GM21381 (cell line): ENCODE data around the gene ENPP3.

ENCODE experiments used
- ATAC-seq: cut with Tn5 transposase; IDR thresholded peaks from one replicate; pipeline ENCODE4 v1.9.1; 2021; ENCODE audit warnings: mild to moderate bottlenecking, moderate library complexity; ENCODE audit not compliant: unreplicated experiment

ENPP3 gene

DNA sequence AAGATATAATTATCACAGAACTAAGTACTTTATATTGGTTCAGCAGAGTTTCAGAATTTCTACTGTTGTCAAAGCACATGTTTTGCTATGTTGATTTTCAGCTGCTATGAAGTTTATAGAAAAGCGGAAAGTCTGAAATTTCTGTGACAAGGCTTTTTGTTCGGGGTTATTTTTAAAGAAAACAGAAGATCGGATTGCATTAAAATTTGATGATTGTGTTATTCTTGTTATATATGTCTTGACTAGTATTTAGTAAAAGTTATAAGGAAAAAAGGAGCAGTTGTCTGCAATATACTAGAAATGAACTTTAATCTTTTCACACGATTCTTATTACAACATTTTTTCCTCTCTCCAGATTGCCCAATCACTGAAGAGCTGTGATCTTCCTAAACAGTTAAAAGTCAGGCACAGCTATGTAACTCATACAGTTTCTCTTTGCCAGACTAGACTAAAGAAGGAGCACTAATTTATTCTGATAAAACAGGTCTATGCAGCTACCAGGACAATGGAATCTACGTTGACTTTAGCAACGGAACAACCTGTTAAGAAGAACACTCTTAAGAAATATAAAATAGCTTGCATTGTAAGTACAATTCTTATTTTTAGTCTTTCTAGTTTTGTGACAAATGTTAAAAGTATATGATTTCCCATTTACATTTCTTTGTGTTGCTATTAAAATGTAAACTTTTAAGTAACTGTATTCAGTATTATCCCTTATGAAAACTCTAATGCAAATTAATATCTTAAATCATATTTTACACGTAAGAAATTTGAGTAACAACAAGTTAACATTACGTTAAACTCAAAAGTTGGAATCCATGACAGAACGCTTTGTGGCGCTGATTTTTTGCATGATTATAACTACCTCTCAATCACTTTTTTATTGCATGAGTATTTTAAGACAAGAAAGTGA is at the start of gene ENPP3:
TSS of gene ENPP3 (plus strand) at position 423 of the 913 bp plus-strand sequence. CDS start at position 506, 83 bp downstream.
- no peak for ATAC-seq

DNA sequence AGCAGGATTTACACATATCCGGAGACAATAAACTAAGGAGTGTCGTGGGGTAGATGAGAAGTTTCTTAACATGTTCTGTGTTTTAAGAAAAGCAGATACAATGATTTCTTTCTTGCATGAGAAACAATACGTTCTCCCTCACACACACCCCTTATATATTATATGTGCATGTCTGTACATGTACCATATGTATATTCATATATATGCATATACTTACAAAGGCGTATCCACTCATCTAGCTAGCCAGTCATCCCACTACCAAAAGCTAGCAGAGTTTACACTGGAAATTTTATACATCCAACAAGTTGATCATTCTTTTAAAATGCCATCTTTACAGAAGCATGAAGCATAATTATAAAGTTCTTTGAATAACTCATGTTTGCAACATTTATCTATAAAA is 49.2 kb upstream of the ENPP3 start:
- no peak for ATAC-seq

DNA sequence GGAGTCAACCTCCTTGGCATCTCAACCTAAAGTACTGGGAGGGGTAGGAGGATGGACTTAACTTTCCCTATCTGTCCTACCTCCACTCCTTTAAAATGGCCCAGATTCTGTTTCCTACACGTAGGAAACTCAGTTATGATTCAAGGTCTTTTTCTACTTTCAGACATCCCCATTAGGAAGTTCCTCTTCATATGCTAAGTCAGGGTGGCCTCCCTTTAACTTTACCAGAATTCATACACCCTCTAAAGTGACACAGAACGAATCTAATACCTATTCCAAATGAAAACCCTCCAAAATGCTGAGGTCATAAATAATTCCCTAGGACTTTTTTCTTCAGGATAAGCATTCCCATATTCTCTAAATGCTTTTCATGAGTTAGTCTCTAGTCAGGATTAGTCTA is 48.5 kb upstream of the ENPP3 start:
- no peak for ATAC-seq

DNA sequence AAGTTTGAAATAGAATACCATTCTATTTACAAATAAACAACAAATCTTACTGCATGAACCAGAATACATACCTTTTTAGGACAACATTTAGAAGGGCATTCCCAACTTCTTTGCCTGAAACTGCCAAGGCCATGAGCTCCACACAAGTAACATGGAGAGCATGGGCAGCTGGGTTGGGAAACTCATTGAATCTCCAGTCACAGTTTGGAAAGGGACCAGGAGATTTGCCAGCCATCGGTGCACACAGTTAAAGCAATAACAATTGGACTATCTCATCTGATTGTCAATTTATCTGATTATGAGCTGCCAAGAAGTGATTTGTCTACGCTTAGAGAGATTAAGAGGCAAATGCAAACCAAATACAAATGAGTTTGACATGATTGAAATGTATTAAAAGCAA is 44.2 kb upstream of the ENPP3 start:
- no peak for ATAC-seq

DNA sequence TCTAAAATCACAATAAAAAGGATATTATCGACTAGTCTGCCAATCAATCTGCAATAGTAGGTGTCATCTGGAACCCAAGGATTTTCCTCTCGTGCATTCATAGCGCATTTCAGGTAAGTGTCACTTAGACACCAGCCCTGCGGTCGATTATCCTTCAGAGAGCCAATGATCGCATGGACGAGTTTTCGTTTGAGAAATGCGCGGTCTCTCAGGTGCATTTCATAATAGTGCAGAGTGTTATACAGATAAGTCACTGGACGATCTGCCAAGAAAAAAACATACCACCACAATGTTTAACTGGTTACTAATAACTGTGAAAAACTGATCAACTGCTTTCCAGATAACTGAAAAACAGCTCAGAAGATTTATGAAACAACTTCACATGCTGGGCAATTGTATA is 43.0 kb upstream of the ENPP3 start:
- ATAC-seq, result no peak

DNA sequence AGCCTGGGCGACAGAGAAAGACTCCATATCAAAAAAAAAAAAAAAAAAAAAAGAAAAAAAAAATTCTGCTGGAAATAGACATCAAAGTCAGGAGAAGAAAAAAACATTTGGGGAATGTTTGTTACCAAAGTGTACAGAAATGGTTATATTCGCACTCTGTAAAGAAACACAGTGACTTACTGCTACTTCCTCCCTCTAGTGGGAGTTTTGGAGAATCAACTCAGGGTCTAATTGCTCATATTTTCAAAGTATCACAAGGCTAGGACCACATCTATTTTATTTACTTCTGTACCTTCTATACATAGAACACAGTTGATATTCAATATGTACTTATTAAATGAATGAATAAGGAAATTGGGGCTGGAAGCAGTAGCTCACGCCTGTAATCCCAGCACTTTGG is 39.7 kb upstream of the ENPP3 start:
- no peak for ATAC-seq

DNA sequence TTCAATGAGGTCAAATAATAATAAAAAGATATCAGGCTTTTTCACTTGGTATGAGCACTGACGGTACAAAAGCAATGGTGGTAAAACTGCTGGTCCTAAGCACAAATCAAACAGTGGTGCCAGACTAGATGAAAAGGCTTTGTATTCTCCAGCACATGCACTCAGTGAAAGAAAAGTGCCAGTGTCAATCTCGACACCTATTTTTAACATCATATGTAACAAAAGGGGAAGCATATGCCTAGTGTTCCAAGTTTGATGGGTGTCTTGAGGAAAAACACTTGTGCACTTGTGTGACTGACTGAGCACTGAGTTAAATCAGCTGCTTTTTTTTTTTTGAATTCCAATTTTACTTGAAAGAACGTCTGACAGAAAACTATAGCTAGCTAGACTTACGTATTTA is 36.4 kb upstream of the ENPP3 start:
- no peak for ATAC-seq

DNA sequence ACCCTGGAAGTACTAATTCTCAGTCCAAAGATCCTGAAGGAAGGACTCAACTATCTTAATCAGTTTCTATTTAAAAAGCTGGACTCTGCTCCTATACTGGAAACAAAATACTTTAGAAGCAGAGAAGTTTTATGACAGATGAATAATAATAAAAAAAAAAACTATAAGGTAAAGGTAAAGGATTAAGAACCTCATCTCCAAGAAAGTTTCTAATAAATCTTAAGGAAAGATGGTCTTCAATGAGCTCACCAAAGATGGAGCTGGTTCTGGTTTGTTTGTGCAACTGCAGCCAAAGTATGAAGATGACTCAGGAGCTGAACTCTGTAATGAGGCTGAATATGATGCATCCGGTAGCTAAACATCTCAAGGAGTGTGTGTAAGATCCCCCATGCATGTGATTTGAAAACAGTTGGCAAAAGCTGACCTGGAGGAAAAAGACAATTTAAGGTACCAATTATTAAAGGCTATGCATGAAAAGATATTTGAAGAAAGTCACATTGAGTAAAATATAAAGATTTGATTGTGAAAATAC is 34.3 kb upstream of the ENPP3 start:
- ATAC-seq, result no peak

DNA sequence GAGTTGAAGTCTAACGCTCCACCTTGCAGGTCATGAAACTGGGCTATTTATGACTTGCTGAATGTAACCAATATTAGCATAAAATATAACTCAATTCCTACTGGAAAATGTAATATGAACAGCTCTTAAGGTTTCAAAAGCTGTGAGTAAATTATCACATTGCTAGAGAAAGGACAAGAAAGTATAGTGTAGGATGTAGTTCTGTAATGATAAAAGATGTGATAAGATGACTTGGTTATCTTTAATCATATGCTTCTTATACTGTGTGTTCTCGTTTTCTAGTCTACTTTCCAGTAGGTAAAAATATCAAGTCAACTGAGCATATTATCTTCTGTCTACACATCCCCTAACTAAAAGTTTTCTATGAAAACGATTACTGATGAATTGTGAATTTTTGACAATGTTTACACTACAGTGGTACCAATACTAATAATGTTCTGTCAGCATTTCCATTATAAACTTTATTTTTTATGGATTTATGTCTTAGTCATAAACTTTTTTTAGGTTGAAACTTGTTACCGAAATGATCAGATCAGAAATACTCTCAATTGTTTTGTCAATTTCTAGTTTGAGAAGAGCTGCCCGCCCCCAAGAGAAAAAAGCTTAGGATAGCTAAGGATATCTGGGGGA is 23.7 kb upstream of the ENPP3 start:
- no peak for ATAC-seq

DNA sequence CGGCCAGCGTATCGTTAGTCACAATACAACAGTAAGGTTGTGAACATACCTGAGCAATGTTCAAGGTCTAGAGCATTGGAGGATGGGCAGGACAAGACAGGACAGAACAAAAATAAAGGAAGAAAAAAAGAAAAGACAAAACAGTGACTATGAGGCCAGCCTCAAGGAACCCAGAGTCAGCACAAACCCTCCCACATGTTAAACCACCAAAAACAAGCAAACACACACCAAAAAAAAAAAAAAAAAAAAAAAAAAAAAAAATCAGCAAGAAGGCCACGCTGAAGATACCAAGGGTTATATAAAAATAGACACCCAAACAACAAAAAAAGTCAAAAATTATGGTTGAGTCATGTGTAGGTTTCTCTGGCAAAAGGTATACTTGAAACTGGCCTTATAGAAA is 21.8 kb upstream of the ENPP3 start:
- no peak for ATAC-seq

DNA sequence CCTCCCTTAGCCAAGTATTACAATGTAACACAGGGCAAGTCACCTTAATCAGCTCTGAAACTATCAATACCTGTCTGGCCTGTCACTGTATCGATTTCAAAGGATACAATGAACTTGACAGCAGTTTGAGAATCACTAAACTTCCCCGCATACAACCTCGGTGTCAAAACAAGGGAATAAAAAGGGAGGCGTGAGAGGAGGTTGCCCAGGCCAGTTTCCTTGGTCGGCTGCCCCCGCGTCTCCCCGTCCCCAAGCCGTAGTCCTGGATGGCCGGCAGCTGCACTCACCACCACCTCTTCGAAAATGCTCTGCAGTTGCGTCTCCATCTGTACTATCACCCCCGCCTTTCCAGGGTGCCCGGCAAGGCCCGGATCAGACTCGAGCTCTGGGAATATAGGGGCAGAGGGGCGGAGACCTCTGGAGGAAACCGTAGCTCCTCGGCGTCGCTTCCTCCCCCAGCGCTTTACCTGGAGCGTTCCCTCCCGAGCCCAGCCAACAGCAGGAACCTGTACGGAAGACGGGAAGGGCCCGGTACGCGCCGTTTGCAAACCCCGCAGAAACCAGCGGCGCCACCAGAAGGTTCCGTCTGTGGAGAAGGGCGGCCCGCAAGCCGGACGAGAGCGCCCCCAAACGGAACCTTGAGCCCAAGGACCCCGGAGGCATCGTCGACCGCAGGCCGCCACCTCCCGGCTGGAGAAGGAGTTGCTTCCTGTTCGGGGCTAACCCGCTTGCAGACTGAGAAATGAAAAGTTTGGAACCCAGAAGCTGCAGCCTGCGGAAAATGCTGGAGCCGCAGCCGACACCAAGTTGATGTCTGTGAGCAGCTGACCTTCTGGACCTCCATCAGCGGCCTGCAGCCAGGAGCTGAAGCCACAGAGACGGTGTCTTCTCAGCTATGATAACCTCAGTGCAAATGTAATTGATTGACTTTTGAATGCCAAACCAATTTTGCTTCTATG is 9.1 kb upstream of the ENPP3 start, which contains the start of gene MED23:
TSS of gene MED23 (minus strand) at position 519 of the 959 bp plus-strand sequence. CDS start at position 326, 193 bp downstream.
- ATAC-seq, result peak; percentile 98

DNA sequence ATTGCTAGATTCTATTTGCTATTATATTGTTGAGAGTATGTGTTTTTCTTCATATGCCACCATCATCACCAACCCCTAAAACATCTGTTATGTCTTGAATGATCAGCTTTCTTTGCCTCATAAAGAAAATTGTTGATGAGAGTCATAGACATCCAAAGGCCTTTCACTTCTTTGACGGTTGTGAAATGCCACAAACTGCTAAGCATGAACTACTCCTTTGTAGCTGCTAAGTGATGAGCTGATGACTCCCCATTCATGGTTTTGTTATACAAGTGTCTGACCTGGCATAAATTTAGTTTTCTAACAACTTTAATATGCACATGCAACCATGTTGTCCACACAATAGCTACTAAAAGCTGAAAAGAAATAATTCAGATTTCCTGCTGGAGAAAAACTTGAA is 8.4 kb upstream of the ENPP3 start:
- ATAC-seq, result no peak

DNA sequence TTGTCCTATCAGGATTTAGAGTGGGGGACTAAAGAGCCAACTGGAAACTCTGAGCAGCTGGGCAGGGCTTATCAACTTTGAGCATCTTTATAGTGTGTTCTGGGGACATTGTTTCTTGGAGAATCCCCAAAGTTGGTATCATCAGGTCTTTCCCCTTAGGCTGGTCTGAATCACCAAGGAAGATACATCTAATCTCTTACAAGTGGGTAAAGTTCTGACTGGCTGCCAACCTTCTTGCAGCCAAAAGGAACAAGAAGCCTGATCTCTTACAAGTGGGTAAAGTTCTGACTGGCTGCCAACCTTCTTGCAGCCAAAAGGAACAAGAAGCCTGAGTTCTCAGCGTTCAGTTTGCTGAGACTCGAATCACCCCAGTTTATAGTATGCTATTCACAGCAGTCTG is 7.5 kb upstream of the ENPP3 start:
- no peak for ATAC-seq

DNA sequence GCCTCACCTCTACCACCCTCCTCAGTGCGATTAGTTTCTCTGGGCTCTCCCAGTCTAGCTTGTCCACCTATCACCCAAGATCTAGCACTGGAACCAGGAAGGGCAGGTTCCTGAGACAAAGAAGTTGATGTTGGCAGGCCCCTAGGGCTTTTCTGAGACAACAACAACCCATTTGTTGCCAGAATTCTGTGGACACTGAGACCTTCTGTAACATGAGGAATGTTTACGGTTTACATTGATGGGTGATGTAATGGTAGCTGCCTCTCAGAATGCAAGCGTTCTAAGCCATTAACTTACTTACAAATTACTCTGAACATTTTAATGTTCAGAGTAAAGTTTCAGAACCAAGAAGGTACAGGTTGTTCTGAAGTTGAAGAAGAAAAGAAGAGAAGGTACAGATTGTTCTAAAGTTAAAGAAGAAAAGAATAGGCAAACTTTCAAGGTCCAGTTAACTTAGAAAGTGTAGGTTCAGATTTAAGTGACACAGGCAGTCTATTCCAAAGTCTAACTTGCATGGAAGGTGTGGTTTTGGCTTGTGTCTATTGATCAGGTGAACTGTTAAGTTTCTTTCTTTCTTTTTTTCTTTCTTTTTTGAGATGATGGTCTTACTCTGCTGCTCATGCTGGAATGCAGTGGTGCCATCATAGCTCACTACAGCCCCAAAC is 5.3 kb upstream of the ENPP3 start:
- ATAC-seq, result no peak

DNA sequence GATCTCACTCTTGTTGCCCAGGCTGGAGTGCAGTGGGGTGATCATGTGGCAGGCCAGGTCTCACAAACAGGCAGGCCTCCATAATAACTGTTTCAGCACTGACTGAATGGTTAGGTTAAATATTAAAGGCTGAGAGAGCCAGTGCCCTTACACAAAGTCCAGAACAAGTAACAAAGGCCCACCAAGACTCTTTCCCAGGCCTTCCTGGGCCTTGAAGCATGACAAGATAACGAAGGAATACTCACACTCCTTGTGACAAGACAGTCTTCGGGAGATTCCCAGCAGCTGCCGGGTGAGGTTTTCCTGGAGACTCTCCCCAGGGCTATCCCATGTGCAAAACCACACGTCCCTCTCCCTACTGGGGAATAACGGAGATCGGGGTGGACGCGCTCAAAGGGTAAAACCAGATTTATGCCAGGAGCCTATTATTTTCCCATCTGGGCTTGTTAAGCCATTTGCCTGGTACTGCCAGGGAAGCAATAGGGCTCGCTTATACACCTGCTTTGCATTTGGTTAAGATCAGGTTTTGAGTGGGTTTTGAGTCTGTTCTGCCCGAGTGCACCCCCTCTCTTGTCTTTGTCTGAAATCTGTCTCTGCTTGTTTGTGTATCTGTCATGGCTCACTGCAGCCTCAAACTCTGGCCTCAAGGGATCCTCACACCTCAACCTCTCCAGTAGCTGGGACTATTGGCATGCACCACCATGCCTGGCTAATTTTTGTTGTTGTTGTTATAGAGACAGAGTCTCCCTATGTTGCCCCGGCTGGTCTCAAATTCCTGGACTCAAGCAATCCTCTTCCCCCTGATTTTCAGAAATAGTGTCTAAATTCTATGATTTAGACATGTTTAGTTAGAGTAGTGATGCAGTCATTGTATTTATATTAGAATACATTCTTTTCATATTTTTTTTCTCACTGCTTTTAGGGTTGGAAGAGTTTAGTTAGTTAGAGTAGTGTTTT is 1.4 kb upstream of the ENPP3 start:
- peak; percentile 60 for ATAC-seq

DNA sequence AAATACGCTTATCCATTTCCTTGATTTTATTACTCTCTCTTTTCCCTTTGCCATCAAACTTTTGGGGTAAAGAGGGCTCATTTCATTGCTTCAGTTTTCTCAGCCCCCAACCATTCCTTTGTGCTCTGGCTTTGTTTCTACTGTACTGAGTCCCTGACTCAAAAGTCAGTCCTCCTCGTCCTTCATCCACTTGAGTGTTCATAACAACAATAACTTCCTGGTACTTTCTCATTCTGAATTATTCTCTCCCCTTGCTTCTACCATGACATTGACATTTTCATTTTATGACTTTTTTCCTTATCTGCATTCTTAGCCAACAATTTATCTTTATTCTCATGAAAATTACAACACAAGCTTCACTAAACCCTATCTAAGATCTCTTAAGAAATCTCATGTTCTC is 911 bp downstream of the ENPP3 start:
- no peak for ATAC-seq

DNA sequence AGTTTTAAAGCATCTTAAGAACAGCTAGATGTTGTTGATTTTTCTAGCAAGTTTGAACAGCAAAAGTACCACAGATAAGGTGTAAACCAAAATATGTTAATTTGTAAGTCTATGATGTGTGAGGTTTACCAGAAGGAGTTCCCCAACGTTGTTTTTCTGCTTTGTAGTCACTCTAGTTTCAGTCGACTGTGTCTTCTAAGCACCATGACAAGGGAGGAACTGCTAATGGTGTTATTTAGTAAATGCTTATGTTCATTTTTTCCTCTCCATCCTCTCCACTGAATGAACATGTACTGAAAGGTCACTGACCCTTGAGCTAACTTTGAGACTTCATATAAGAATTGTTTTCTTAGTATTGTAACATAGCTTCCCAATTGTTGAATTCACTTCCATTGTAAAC is 3.0 kb downstream of the ENPP3 start:
- ATAC-seq, result no peak

DNA sequence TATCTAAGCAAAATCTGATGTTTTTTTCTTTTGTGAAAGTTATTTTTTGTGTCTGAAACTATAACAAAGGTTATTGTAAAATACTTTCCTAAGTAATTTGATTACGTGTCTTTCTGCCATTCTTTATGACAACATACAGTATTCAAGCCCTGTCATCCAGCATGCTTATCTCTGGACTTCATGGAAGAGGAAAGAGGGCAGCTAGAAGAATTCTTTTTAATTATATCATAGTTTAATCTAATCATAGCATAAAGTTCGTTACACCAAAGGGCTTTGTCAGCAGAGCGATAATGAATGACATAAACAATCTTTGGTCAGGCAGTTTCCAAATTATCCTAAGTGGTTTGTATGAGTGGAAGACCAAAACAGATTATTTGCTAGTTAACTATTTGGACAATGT is 3.5 kb downstream of the ENPP3 start:
- no peak for ATAC-seq

DNA sequence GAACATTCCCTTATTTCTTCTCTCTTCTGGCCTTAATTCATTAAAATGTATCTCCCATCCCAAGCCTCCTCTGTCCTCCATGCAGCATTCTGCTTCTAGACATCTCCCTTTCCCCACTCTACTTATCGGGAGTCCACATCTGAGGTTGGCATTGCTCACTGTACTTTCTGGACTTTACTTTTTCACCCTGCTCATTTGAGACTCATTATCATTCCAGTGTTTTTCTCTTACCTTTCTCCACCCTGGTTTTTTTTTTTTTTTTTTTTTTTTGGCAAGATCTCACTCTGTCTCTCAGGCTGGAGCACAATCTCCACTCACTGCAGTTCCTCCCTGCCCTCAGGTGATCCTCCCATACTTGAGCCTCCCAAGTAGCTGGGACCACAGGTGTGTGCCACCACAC is 4.5 kb downstream of the ENPP3 start:
- ATAC-seq, result no peak
